Pancreas (tissue), 10 donors: ENCODE measurements around the gene CGB5. TPM values are rescaled to one million over a fixed set of nuclear protein-coding genes. Genes with fewer than 3 reads are reported as not detected.
A peak's percentile ranks its signal among the peaks of the same experiment; 100 is the strongest.
"Not testable (repeated sequence)": the region's sequence is repeated elsewhere in the genome, so short reads cannot be mapped to it uniquely, and the experiment has no call there.

Experiments used
- ATAC-seq, 4 donors: fragments of 200-7000 bp; cut with Tn5 transposase; one replicate each; pipeline versions ENCODE4 v1.8.0 to v1.9.1; 2020; ENCODE audit warnings: mild to moderate bottlenecking in 4 of 4, moderate library complexity in 4 of 4
- DNase-seq, 6 donors: peaks; one replicate each; pipeline ENCODE4 v3.0.0-alpha.2; 2020
- FAIRE-seq: peaks from 2 replicates; lab custom pipeline; 2012; peaks lifted over from hg19 to GRCh38; lab: Jason Lieb, UNC
- H3K27ac ChIP-seq, 4 donors: fragments of 200-600 bp; sonication (generic); 1 replicate in 3 of 4; 2 replicates in 1 of 4; pipeline versions ENCODE4 v1.5.0 to v1.8.0; 2020
- H3K27me3 ChIP-seq, 4 donors: fragments of 200-600 bp; one replicate each; pipeline ENCODE4 v1.8.0; 2021
- H3K36me3 ChIP-seq, 3 donors: fragments of 200-600 bp; sonication (generic) in 1 of 3; one replicate each; pipeline versions ENCODE4 v1.5.0 to v1.8.0; 2020 to 2021
- H3K4me1 ChIP-seq, 3 donors: fragments of 200-600 bp; one replicate each; pipeline ENCODE4 v1.8.0; 2021
- H3K4me3 ChIP-seq, 4 donors: fragments of 200-600 bp; sonication (generic) in 2 of 4; one replicate each; pipeline versions ENCODE4 v1.5.0 to v1.8.0; 2020 to 2021
- H3K9me3 ChIP-seq, 4 donors: fragments of 200-600 bp; one replicate each; pipeline ENCODE4 v1.8.0; 2021
- CTCF ChIP-seq, 4 donors: fragments of 200-600 bp; sonication (generic) in 3 of 4; IDR thresholded peaks; one replicate each; pipeline versions ENCODE4 v1.5.0 to v1.8.0; 2021; ENCODE audit warnings: antibody characterized with exemption in 4 of 4
- WGBS, 2 donors: extraction: QIAGEN DNeasy Blood & Tissue Kit; methylation state at CpG; one replicate each; pipeline ENCODE4 v1.1.7; 2013; 5-methylcytosine and 5-hydroxymethylcytosine counted together
- intact Hi-C, 3 donors: fragments of 100-400 bp; cut with DNase I; formaldehyde crosslinking; loops; one replicate each; pipeline versions ENCODE4 v1.11.1 to v1.14.2; 2022
- polyA plus RNA-seq, 2 donors: library from polyadenylated mRNA; stranded (reverse); fragments of 200-250 nt; gene quantifications; one replicate each; pipeline ENCODE4 v1.2.3, GENCODE V29; 2013
- total RNA-seq, 6 donors: library from RNA; stranded (reverse); fragmentation: NEBNext Ultra II Directional in 4 of 6; extraction: Animal tissue kit (Norgen Biotek cat#: 25700) in 4 of 6; gene quantifications; one replicate each; pipeline versions ENCODE4 v1.2.1 to v1.2.4, GENCODE V29; 2021 to 2023
- donor health status: healthy with polysubstance abuse.
- donor health status: DM: no; HTN: no; CAD: no; lungs with moderate emphysema.
- donor health status: DM: no; HTN: no; CAD: no.
- donor health status: control.
- donor health status: control.
- donor health status: Bipolar disorder and iron deficiency.
- donor health status: DM: yes; HTN: yes; CAD: no.
- donor health status: DM: no; HTN: no; CAD: no.
- donor health status: DM: no; HTN: no; CAD: no.
- donor health status: DM: yes; HTN: yes; CAD: no.

CGB5 gene
- total and polyA plus RNA-seq, 8 donors = not detected

DNA sequence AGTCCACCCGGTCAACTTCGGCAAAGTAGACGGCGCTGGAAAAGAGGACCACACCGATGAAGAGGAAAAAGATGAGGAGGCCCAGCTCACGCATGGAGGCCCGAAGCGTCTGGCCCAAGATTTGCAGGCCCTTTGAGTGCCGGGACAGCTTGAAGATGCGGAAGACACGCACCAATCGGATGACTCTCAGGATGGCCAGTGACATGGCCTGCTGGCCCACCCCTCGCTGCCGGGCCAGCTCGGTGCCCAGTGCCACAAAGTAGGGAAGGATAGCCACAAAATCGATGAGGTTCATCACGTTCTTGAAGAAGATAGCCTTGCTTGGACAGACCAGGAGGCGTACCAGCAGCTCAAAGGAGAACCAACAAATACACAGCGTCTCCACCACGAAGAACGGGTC is 26.8 kb downstream of the CGB5 start:
- DNase-seq (no peak), ATAC-seq (no peak), FAIRE-seq (no peak)
- Histone ChIP-seq H3K4me3 (no peak overlapping the region), H3K27ac (no peak overlapping the region), H3K27me3 (peaks cover 0 to 16% (median 0%) of the 10 kb centered on the region in 4 donors), H3K9me3 (no peaks in the 10 kb centered on the region), H3K4me1 (no peaks in the 10 kb centered on the region), H3K36me3 (no peaks in the 10 kb centered on the region)
- no peak for TF ChIP-seq CTCF (IDR thresholded peaks at IDR 0.05)
- intact Hi-C loops = no loop called here
- WGBS, 2 donors = 89 to 97% methylated on average over 21 of the region's 21 CpGs

DNA sequence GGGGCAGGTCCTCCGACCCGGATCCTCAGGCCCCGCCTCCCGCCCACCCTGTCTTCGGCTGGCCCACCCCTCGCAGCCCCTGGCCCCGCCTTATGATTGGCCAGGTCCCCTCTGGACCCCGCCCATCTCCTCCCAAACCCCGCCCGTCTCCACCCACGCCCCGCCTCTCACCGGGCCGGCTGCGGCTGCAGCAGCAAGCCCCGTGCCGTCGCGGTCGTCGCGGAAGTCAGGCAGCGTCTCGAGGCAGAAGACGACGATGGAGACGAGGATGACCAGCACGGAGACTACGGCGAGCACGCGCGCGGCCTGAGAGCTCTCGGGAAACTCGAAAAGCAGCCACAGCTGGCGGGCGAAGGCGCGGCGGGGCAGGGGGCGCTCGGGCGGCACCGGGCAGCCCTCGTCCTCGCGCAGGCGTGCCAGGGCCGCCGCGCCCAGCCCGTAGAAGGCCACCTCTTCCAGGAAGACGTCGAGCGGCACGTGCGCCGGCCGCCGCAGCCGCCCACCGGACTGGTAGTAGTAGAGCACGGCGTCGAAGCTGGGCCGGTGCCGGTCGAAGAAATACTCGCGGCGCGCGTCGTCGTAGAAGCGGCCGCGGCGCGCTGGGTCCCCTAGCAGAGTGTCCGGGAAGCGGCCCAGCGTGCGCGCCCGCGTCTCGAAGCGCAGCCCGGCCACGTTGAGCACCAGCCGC is 28.4 kb downstream of the CGB5 start:
- no peak for TF ChIP-seq CTCF (IDR thresholded peaks at IDR 0.05)
- no peaks in the 10 kb centered on the region for H3K36me3 ChIP-seq
- WGBS, 2 donors = 7 to 8% methylated on average over 60 to 93 of the region's 93 CpGs
- no peak overlapping the region for H3K4me3 ChIP-seq
- H3K27ac ChIP-seq = no peak overlapping the region
- H3K27me3 ChIP-seq = peaks cover 0 to 16% (median 0%) of the 10 kb centered on the region in 4 donors
- no peaks in the 10 kb centered on the region for H3K9me3 ChIP-seq
- peak in 2 of 6 donors; percentile 51 to 76 for DNase-seq
- no peak for FAIRE-seq
- no peaks in the 10 kb centered on the region for H3K4me1 ChIP-seq
- intact Hi-C loops = no loop called here
- no peak for ATAC-seq

- intact Hi-C loops = no loop called here
- ATAC-seq (peak; percentile 32 to 64 (median 49)), DNase-seq (no peak), FAIRE-seq (no peak)
- no peak overlapping the region for H3K27ac ChIP-seq
- no peaks in the 10 kb centered on the region for H3K9me3 ChIP-seq
- H3K4me1 ChIP-seq = no peaks in the 10 kb centered on the region
- WGBS, 2 donors = 47 to 56% methylated on average over 23 of the region's 23 CpGs
- TF ChIP-seq CTCF (IDR thresholded peaks at IDR 0.05) = no peak
- H3K27me3 ChIP-seq = peaks cover 0 to 16% (median 0%) of the 10 kb centered on the region in 4 donors
- no peaks in the 10 kb centered on the region for H3K36me3 ChIP-seq
- H3K4me3 ChIP-seq = no peak overlapping the region
These were observed 30.1 kb downstream of the CGB5 start for GRCh38 chr19:49073514-49074378.

DNA sequence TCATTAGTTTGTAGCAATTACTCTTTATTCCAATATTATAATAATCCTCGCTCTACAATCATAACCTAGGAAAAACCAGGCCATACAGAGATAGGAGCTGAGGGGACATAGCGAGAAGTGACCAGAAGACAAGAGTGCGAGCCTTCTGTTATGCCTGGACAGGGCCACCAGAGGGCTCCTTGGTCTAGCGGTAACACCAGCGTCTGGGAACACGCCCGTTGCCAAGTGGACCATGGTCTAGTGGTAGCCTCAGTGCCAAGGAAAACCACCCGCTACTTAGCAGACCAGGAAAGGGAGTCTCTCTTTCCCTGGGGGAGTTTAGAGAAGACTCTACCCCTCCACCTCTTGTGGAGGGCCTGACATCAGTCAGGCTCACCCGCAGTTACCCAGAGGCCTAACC is 31.2 kb downstream of the CGB5 start:
- ATAC-seq = peak; percentile 69 to 81 (median 77)
- FAIRE-seq, H3K4me3 ChIP-seq, intact Hi-C loops, H3K4me1 ChIP-seq, H3K9me3 ChIP-seq, H3K36me3 ChIP-seq, H3K27ac ChIP-seq: not testable (repeated sequence)
- DNase-seq = peak; percentile 72 to 92 (median 80)
- TF ChIP-seq CTCF (IDR thresholded peaks at IDR 0.05) = peak; percentile 24 to 64 (median 40)
- 11 to 13% methylated on average over 8 to 9 of the region's 9 CpGs for WGBS, 2 donors
- peaks cover 0 to 16% (median 0%) of the 10 kb centered on the region in 4 donors for H3K27me3 ChIP-seq
